Aorta (tissue), 5 donors: ENCODE measurements around the gene RFXANK. TPM values are rescaled to one million over a fixed set of nuclear protein-coding genes. Genes with fewer than 3 reads are reported as not detected.
A peak's percentile ranks its signal among the peaks of the same experiment; 100 is the strongest.

Experiments used
- ATAC-seq: fragments of 200-7000 bp; cut with Tn5 transposase; one replicate; pipeline ENCODE4 v1.9.1; 2022; ENCODE audit warnings: moderate library complexity; ENCODE audit not compliant: low FRiP score
- DNase-seq, 2 donors: peaks; one replicate each; pipeline ENCODE4 v3.0.0-alpha.2; 2020
- H3K27ac ChIP-seq, 2 donors: one replicate each; pipeline ENCODE4 v1.5.1; 2013; ENCODE audit warnings: low read length in 2 of 2, mild to moderate bottlenecking in 2 of 2, moderate library complexity in 2 of 2, control low read depth in 1 of 2, inconsistent platforms in 1 of 2, low read depth in 1 of 2
- H3K27me3 ChIP-seq, 2 donors: one replicate each; pipeline ENCODE4 v1.6.1; 2013; ENCODE audit warnings: control low read depth in 1 of 2, low read length in 1 of 2, mild to moderate bottlenecking in 1 of 2, moderate library complexity in 1 of 2; ENCODE audit not compliant: insufficient read depth in 2 of 2, control insufficient read depth in 1 of 2
- H3K36me3 ChIP-seq, 2 donors: one replicate each; pipeline ENCODE4 v1.6.1; 2013; ENCODE audit warnings: control low read depth in 1 of 2, low read length in 1 of 2, mild to moderate bottlenecking in 1 of 2; ENCODE audit not compliant: insufficient read depth in 2 of 2, control insufficient read depth in 1 of 2
- H3K4me1 ChIP-seq, 2 donors: one replicate each; pipeline ENCODE4 v1.6.1; 2013; ENCODE audit warnings: low read length in 2 of 2, control low read depth in 1 of 2, mild to moderate bottlenecking in 1 of 2, moderate library complexity in 1 of 2; ENCODE audit not compliant: insufficient read depth in 2 of 2, control insufficient read depth in 1 of 2
- H3K4me3 ChIP-seq, 2 donors: one replicate each; pipeline ENCODE4 v1.5.1; 2013; ENCODE audit warnings: low read length in 2 of 2, control low read depth in 1 of 2, mild to moderate bottlenecking in 1 of 2
- H3K9me3 ChIP-seq: one replicate; pipeline ENCODE4 v1.6.1; 2013; ENCODE audit warnings: mild to moderate bottlenecking, low read length; ENCODE audit not compliant: control insufficient read depth
- WGBS, 2 donors: extraction: QIAGEN DNeasy Blood & Tissue Kit; methylation state at CpG; one replicate each; pipeline ENCODE4 v1.1.7; 2013; 5-methylcytosine and 5-hydroxymethylcytosine counted together
- intact Hi-C, 2 donors: fragments of 100-400 bp; cut with DNase I; formaldehyde crosslinking; loops; one replicate each; pipeline versions ENCODE4 v1.14.2 to v1.15.0; 2022
- polyA plus RNA-seq, 2 donors: library from polyadenylated mRNA; stranded (reverse); fragments of 200-250 nt; gene quantifications; one replicate each; pipeline ENCODE4 v1.2.3, GENCODE V29; 2013
- total RNA-seq, 2 donors: library from RNA; stranded (reverse); fragmentation: NEBNext Ultra II Directional; extraction: Animal tissue kit (Norgen Biotek cat#: 25700); gene quantifications; one replicate each; pipeline ENCODE4 v1.2.1, GENCODE V29; 2021
- donor health status: healthy with polysubstance abuse.
- donor health status: Bipolar disorder and iron deficiency.
- donor health status: DM: no; HTN: no; CAD: no.
- donor health status: DM: no; HTN: no; CAD: no.
- donor health status: DM: yes; HTN: yes; CAD: no.

RFXANK gene
- total and polyA plus RNA-seq, 4 donors: 33.1 to 199 (median 43.2) TPM

GRCh38 chr19:19179548-19180441, 12.3 kb upstream of the RFXANK start:
- H3K9me3 ChIP-seq: no peaks in the 10 kb centered on the region
- H3K36me3 ChIP-seq: peaks cover 3 to 5% of the 10 kb centered on the region in 2 donors
- no peaks in the 10 kb centered on the region for H3K27me3 ChIP-seq
- ATAC-seq (no peak), DNase-seq (no peak)
- H3K4me3 ChIP-seq: no peak overlapping the region
- H3K4me1 ChIP-seq: no peaks in the 10 kb centered on the region
- no peak overlapping the region for H3K27ac ChIP-seq
- intact Hi-C loops: loop anchor here in 1 of 2 donors (5.0 kb wide), 1 partner anchor 122 kb away; no protein-coding TSS in a partner anchor
- 87 to 89% methylated on average over 17 of the region's 17 CpGs for WGBS, 2 donors

GRCh38 chr19:19181488-19181998, 10.5 kb upstream of the RFXANK start:
- Histone ChIP-seq H3K4me3 (no peak overlapping the region), H3K27ac (no peak overlapping the region), H3K4me1 (no peaks in the 10 kb centered on the region), H3K27me3 (no peaks in the 10 kb centered on the region), H3K36me3 (peaks cover 3 to 5% of the 10 kb centered on the region in 2 donors), H3K9me3 (no peaks in the 10 kb centered on the region)
- ATAC-seq: peak; percentile 53
- 61 to 87% methylated on average over 9 of the region's 9 CpGs for WGBS, 2 donors
- intact Hi-C loops: no loop called here
- no peak for DNase-seq

GRCh38 chr19:19185853-19186740, 6.0 kb upstream of the RFXANK start:
- no peaks in the 10 kb centered on the region for H3K4me1 ChIP-seq
- H3K9me3 ChIP-seq: no peaks in the 10 kb centered on the region
- WGBS, 2 donors: 54 to 58% methylated on average over 9 of the region's 9 CpGs
- H3K4me3 ChIP-seq: no peak overlapping the region
- H3K27me3 ChIP-seq: no peaks in the 10 kb centered on the region
- peaks cover 3 to 5% of the 10 kb centered on the region in 2 donors for H3K36me3 ChIP-seq
- ATAC-seq (no peak), DNase-seq (no peak)
- H3K27ac ChIP-seq: no peak overlapping the region
- intact Hi-C loops: no loop called here

GRCh38 chr19:19186742-19187141, 5.3 kb upstream of the RFXANK start:
- DNase-seq (no peak), ATAC-seq (no peak)
- H3K27me3 ChIP-seq: no peaks in the 10 kb centered on the region
- WGBS, 2 donors: 93 to 96% methylated on average over 14 of the region's 14 CpGs
- H3K27ac ChIP-seq: no peak overlapping the region
- no peaks in the 10 kb centered on the region for H3K9me3 ChIP-seq
- no peak overlapping the region for H3K4me3 ChIP-seq
- H3K36me3 ChIP-seq: peaks cover 0 to 3% of the 10 kb centered on the region in 2 donors
- intact Hi-C loops: no loop called here
- no peaks in the 10 kb centered on the region for H3K4me1 ChIP-seq

- peak overlapping the region; percentile 62 to 74 for H3K4me3 ChIP-seq
- no peaks in the 10 kb centered on the region for H3K9me3 ChIP-seq
- DNase-seq (no peak), ATAC-seq (no peak)
- no peaks in the 10 kb centered on the region for H3K36me3 ChIP-seq
- WGBS, 2 donors: 0 to 1% methylated on average over 17 of the region's 17 CpGs
- no peaks in the 10 kb centered on the region for H3K4me1 ChIP-seq
- no peaks in the 10 kb centered on the region for H3K27me3 ChIP-seq
- peak overlapping the region in 1 of 2 donors; percentile 25 for H3K27ac ChIP-seq
- intact Hi-C loops: loop anchor here in 1 of 2 donors (5.0 kb wide), 1 partner anchor 129 kb away; the partner anchor contains the start of gene SLC25A42
These were observed 335 bp upstream of the RFXANK start for GRCh38 chr19:19191768-19192077.

GRCh38 chr19:19192910-19193423, 909 bp downstream of the RFXANK start:
- 1% methylated on average over 22 of the region's 22 CpGs for WGBS, 2 donors
- ATAC-seq: no peak
- peak overlapping the region in 1 of 2 donors; percentile 56 for H3K27ac ChIP-seq

GRCh38 chr19:19193926-19194325, 1.9 kb downstream of the RFXANK start:
- Histone ChIP-seq H3K27ac (no peak overlapping the region), H3K4me3 (no peak overlapping the region), H3K36me3 (peaks cover 0 to 4% of the 10 kb centered on the region in 2 donors), H3K27me3 (no peaks in the 10 kb centered on the region), H3K9me3 (no peaks in the 10 kb centered on the region), H3K4me1 (no peaks in the 10 kb centered on the region)
- intact Hi-C loops: loop anchor here in 1 of 2 donors (5.0 kb wide), 1 partner anchor 132 kb away; the partner anchor contains the start of gene SLC25A42
- WGBS, 2 donors: 70 to 76% methylated on average over 5 of the region's 5 CpGs
- ATAC-seq: no peak
- no peak for DNase-seq

More at GRCh38 chr19:19192910-19193423, 909 bp downstream of the RFXANK start:
- intact Hi-C loops: loop anchor here in 1 of 2 donors (5.0 kb wide), 1 partner anchor 131 kb away; the partner anchor contains the start of gene SLC25A42
- peaks cover 0 to 2% of the 10 kb centered on the region in 2 donors for H3K36me3 ChIP-seq
- no peaks in the 10 kb centered on the region for H3K4me1 ChIP-seq
- peak overlapping the region; percentile 71 to 93 for H3K4me3 ChIP-seq
- no peaks in the 10 kb centered on the region for H3K27me3 ChIP-seq
- no peak for DNase-seq
- H3K9me3 ChIP-seq: no peaks in the 10 kb centered on the region
